HG03520 (cell line): ENCODE data around the gene NOTUM.

ENCODE experiments used
- ATAC-seq: cut with Tn5 transposase; IDR thresholded peaks from one replicate; pipeline ENCODE4 v1.9.1; 2021; ENCODE audit warnings: mild to moderate bottlenecking, moderate library complexity; ENCODE audit not compliant: unreplicated experiment

NOTUM gene

DNA sequence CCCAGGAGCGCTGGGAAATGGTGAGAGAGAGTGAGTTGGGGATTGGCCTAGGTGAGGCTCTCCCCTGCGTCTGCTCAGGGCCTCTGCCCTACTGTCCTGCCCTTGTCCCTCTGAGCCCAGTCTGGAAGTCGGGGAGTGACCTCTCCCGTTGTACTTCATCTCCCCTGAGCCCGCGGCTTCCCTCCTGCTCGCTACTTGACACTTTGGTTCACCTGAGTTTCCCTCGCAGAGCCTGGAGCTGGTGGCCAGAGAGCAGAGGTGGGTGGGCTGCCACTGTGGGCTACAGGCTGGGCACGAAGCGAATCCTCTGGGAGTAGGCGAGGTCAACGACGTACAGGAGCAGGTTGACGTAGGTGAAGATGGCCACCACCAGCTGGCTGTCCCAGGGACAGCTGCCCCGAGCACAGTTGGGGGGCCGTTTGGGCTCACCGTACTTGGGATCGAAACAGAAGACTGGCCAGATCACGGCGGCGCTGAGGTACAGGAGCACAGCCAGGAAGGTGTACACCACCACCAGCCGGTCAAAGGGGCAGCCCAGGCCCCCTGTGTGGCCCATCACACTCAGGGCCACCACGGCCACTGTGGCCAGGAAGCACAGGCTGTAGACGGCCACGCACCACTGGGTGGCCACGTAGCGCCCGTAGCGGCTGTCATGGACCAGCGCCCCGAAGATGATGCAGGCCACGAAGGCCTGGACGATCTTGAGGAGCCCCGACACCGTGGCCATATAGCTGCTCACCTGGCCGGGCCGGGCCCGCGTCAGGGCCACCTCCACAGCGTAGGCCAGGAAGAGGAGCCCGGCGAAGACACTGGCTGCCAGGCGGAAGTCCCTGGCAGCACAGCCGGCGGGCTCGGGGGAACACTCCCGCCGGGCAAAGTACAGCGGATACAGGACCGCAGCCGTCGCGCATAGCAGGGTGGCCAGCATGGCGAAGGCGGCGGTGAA is 20.2 kb downstream of the NOTUM start:
- ATAC-seq = no peak

DNA sequence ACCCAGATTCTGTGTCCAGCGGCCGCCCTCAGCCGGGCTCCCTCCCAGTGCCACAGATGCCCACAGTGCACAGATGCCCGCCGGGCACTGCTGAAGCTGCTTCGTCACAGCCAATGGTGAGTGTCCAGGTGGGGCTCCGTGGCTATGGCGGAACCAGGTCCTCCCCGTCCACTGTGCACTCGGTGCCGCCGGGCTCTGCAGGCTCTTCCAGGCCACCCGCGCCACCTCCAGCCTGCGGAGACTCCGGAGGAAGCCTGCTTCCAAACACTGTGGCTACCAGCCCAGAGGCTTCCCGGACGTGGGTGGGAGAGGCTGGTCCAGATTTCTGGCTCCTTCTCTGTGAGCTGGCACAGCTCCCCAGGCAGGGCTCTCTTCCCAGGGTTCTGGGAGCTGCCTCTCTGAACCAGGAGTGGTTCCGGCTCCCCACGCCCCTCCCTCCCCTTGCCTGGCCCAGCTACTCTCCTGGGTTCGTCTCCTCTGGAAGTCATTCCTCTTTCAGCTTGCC is 21.1 kb downstream of the NOTUM start:
- no peak for ATAC-seq

DNA sequence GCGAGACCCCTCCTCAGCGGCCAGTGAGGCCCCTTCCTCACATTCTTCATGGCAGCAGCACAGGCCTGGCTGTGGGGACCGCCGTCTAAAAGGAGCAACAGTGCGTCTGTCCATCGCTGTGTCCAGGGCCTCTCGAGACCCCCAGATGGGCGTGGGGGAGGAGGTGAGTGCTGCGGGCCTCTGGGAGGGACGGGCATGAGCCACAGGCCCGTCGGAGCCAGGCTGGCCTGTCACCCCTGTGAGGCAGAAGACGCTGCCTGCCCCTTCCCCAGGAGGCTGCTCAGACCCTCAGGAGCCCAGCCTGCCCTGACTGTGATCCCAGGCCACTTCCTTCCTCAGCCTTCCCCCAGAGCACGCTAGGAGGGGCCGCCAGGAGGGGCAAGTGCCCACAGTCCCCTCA is 21.8 kb downstream of the NOTUM start:
- ATAC-seq = no peak

DNA sequence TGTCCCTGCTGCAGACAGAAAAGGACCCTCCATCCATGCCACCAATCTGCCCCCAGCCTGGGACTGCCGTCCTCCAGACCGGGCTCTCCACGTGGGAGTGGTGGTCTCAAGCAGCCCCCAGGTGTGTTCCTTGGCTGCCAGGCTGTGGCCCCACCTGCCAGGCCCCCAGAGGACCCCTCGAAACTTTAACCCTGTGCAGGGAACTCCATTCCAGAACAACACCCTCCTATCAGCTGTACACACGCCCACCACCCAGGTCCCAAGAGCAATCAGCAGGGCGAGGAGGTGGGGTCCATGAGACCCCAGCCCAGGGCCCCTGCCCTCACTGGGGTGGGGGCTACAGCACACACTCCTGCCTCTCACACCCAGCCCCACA is 25.3 kb downstream of the NOTUM start:
- no peak for ATAC-seq

DNA sequence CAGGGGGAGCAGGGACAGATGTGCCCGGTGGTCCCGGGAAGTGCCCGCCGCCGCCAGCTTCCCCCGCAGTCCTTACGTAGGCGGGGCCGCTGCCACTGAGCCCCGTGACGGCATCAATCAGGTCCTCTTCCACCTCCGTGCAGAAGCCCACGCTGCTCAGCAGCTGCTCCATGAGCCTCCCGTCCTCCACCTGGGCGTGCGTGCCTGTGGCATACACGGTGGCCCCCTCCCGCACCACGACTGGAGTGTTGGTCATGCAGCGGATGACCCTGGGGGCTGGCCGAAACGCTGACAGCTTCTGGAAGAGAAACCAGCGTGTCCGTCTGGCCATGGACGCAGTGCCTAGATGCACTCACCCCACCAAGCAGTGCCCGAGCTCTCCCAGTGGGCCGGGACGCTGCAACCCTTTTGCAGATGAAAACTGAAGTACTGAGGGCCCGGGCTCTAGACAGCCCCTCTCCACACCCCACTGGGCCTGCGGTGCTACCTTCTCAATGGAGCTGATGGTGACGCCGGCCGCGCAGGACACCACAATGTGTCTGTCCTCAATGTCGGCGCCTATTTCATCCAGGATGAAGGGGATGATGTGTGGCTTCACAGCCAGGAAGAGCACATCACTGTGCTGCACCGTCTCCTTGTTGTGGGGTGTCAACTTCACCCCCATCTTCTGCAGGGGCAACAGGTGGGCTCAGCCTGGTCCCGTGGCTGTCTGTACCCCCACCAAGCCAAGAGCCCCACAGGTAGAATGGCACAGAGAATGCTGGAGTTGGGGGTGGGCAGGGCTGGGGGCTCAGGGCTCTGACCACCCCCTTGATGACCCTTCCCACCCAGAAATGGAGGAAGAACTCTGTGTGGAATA is 25.9 kb downstream of the NOTUM start:
- ATAC-seq = no peak

DNA sequence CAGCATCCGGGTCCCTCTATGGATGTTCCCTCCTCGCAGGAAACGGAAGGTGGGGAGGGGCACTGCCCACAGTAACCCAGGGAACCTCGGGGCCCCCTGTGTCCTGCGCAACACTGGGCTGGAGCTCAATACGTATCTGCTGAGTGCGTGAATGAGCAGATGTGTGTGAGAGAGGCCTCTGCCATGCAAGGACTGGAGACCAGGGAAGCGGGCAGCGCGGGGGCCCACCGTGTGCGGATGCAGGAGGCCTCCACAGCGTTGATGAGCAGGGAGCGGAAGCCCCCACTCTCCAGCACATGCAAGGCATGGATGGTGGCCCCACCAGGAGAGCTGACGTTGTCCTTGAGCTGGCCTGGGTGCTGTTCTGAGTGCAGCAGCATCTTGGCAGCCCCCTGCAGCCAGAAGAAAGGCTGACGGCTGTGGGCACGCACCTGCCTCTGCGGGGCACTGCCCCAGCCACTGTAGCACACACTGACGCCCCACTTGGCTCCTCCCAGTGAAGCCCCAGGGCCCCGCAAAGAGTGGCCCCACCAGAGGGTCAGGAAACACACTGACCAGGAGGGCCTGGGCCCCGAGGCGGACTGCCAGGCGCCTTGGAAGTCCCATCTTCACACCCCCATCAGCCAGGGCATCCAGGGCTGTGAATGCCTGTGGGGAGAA is 26.8 kb downstream of the NOTUM start:
- no peak for ATAC-seq

DNA sequence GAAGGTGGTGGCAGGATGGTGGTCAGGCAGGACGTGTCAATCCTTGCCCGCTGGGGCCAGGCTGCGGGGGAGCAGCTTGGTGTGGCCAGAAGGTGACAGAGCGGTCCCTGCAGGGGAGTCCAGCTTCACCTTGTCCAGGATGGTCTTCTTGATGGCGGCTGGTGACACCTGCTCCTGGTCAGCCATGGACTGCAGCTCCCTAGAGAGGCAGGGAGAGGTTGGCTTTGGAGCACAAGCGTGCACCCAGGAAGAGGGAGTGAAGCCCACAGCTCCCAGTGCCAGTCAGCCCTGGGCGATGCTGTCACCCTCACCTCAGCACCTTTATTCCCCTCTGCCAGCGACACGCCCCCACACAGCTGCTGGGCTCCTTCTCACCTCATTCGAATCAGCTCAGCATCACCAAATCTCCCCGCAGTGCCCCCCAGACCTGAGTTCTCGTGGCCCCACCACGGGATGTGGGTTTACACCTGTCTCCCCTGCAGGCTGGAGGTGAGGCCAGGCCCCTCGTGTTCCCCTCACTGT is 27.7 kb downstream of the NOTUM start:
- no peak for ATAC-seq

DNA sequence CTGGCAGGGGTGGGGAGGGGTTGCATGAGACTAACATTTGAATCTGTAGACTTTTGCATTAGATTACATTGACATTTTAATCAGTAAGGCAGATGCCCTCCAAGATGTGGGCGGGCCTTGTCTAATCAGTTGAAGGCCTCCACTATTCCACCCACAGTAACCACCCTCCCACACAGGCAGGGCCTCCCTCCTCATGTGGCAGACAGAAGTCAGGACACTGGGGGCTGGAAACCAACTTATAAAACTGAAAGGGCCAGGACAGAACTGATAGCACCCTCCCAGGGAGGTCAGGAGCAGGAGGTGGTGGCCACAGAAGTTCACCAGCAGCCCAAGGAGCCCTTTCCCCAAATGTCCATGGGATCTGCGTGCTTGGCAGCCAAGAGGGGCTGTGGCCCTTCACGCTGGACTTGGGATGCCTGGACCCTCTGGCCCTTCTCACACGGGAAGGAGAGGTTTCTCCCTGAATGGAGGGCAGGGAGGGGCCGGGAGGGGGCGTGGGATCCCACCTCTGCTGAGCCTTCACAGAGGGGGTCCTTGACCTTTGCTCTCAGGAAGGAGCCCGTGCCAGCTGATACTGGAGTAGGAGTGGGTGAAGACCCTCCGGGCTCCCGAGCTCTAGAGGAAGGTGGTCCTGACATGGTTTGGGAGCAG is 28.5 kb downstream of the NOTUM start:
- ATAC-seq = no peak

DNA sequence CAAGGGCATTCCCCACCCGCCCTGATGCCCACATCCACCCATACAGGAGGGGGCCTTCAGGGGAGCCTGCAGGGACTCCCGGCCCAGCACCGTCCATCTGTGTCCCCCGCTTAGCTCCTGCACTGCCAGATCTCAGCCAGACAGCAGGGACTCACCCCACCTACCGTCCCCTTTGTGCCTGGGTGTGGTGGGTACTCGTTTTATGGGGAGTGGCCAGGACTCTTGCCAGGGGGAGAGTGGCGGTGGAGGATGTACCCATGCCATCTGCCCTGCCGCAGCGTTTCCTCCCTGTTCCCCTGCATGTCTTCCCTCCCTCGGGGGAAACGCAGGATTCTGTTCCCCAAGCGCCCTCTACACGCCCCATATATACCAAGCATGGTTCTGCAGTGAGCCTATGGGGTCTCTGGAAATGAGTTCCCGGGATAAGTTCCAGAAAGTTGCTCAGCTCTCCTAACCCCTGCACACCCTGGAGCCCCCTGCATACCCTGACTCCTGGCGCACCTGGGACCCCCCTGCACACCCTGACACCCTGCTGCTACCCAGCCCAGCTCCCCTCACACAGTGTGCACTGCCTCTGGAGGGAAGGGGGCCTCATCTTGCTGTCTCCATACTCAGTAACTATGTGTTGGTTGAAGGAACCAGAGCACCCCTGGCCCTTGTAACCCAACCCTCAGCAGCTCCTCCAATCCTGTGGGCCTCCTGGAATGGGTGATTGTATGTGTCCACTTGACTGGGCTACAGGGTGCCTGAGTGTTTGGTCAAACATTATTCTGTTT is 29.2 kb downstream of the NOTUM start:
- ATAC-seq = no peak

DNA sequence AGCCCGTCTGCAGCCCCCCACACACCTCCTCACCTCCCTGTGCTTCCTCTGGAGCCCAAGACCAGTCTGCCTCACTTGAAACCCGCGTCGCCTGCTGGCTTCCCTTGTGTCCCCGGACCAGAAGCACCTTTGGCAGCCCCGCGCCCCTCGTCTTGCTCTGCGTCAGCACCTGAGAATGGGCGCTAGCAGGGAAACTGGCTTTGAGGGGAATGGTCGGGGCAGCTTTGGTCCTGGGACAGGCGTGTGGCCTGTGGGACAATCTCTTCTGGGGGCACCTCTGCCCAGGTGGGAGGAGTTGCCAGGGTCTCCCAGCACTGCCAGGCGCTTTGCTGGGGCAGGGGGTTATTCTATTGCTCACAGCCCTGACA is 29.8 kb downstream of the NOTUM start:
- no peak for ATAC-seq

DNA sequence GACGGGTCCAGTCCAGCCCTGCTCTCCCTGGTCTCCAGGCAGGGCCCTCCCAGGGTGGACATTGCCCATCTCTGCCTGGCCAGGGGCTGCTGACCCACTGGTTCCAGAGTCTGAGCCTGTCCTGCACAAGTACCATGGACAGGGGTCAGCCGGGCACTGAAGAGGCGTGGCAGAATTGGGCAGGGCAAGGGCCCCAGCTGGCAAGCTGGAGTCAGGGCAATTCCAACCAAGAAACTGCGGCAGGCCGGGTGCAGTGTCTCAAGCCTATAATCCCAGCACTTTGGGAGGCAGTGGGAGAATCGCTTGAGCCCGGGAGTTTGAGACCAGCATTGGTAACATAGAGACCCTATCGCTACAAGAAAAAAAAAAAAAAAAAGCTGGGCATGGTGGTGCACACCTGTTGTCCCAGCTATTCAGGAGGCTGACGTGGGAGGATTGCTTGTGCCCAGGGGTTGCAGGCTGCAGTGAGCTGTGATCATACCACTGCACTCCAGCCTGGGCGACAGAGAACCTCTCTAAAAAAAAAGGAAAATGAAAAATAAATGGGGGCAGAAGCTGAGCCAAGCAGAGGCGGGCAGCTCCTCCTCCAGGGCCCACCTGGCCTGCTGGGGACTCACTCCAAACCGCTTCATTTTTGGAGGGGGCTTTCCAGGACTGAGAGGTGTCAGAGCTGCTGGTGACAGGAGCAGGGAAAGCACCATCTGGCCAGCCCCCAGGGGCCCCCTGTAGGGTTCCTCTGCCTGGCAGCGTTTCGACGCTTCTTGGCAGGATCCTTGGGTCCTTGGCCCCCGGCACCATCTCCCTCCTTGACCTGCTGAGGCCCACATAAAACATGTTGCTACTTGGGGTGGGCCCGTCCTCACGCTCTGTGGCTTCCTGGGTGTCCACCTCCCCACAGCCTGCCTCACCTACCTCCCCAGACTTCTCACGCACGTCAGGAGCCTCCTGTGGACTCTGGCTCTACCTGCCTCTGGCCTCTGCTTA is 30.6 kb downstream of the NOTUM start:
- ATAC-seq = no peak

DNA sequence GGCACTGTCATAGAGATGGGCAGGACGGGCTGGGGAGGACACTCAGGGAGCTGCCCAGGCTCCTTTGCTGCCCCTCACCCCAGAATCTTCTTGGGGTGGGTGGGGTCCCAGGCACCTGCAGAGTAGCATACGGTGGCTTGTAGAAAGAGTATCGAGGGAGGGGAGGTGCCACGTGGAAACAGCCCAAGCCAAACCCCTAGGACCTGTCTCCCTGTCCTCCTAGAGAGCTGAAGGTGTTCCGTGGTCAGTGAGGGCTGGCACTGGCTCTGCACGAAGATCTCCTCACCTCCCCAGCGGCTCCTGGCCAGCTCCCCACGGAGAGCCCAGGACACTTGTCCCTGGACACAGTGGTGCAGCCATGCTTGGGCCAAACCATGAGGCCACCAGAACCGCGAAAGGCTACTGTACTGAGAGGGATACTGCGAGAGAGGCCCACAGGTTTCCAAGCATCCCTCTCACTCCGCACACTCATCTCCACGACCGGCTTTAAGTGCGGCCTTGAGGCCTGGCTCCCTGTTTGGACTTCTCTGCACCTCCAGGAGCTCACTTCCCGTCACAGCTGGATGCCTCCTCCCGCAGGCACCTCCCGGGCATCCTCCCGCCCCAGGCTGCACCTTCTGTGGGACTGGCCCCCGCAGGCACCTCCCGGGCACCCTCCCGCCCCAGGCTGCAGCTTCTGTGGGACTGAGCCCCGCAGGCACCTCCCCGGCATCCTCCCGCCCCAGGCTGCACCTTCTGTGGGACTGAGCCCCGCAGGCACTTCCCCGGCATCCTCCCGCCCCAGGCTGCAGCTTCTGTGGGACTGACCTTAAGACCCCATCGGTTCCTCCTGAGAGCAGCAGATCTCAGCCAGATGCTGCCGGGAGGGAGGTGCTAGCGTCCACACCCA is 31.5 kb downstream of the NOTUM start:
- no peak for ATAC-seq

DNA sequence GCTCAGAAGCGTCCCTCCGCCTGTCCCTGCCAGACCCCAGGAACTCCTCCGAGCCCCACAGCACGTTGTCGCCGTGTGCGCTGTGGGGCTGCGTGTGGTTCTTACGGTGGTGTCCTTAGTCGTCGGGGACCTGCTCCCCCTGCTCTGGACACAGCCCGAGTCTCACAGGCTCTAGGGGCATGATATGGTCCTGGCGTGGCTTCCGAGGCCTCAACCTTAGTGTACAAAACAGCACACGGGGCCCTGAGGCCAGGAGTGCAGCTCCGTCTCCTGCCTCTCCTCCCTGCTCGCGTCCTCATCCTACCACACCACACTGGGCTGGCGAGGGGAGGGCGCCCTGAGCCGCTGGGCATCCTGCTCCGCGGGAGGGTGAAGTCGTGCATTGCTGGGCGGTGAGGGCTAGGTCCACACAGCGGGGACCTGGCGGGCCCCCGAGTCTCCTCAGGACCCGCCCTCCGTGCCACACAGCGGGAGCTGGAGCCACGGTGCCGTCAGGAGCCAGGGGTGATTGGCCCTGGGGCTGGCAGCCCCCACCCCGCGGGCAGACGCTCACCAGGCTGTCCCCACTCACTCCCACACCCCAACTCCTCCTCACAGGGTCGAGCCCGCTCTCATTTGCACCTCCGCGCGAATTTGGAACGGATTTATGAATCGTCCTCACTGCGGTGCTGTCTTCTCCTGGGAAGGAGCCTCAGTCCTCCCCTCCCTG is 32.3 kb downstream of the NOTUM start:
- ATAC-seq = no peak

DNA sequence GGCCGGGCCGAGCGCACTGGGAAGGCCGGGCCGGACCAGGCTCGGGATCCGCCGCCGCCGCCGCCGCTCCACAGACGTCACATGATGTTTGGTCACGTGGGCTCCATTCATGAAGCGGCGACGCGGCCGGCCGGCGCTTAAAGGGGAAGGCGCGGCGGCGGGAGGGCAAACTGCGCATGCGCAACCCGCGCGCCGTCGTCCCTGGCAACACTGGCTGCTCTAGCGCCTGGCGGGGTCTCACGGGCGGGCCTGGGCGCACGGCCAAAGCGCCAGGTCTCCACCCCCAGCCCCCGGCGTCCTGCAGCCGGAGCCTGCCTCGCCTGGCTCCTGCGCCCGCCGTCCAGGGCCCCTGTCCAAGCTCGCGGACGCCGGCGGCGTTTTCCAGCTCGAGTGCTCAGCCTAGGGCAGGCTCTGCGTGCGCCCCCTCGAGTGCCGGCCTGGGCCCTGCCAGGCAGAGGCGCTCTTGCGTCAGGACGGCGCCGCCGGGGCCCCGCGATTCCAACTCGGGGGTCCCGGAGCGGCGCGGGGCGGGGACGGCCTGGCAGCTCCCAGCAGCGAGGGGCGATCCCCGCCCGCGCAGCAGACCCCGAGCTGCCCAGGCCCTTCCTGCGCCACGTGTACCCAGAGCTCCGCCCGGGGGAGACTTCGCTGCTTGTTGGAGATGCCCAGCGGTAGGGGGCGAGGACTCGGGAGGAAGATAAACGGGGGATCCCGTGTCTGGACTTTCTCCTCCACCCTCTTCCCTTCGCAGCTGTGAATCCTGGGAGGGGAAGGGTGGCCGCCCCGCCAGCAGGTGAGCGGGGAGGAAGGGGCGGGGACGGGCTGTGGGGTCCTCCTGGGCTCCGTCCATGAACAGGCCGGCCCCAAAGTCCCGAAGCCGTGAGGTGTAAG is 33.1 kb downstream of the NOTUM start, which contains the start of gene MAFG:
Gene MAFG (minus strand): TSS at position 83 of the 891 bp plus-strand sequence. CDS start 4,550 bp downstream, outside the sequence.
- peak; percentile 51 for ATAC-seq

DNA sequence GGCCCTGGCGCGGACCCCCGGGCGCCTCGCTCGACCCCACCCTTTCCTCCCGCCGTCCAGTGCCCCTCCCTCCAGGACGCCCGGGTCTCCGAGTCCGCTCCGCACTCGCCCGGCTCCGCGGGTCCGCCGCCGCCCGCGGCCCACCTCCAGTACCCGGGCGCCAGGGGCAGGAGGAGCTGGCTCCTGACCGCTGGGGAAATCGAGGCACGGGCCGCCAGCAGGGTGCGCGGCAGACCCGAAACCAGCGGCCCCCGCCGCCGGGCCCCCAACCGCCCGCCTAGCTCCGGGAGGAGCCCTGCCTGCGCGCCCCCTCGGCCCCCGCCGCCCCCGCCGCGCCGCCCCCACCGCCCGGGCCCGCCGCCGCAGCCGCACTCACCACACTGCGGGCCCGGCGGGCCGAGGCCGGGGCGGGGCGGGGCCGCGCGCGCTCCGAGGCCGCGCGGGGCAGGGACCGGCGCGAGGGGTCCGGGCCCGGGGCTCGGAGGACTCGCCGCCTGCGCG is 33.8 kb downstream of the NOTUM start:
- peak; percentile 22 for ATAC-seq
